CD4-positive, alpha-beta T cell (primary cell): ENCODE data around the gene MARCO. TPM values are rescaled to one million over a fixed set of nuclear protein-coding genes. Genes with fewer than 3 reads are reported as not detected.

Source experiments
- ATAC-seq: fragments of 200-7000 bp; cut with Tn5 transposase; one replicate; pipeline ENCODE4 v1.10.0; 2022; ENCODE audit warnings: mild to moderate bottlenecking; ENCODE audit not compliant: poor library complexity
- CTCF ChIA-PET: fragments of 350-600 bp; sonication (Branson Sonifier 250); formaldehyde crosslinking; loops from one replicate; lab custom pipeline; 2021; ENCODE audit warnings: antibody characterized with exemption, inconsistent platforms; lab: Charles Lee
- POLR2A ChIA-PET: fragments of 350-600 bp; sonication (Branson Sonifier 250); formaldehyde crosslinking; loops from one replicate; lab custom pipeline; 2021; ENCODE audit warnings: antibody characterized with exemption, inconsistent platforms; lab: Charles Lee
- DNase-seq, 14 experiments: peaks; one replicate each; pipeline ENCODE4 v3.0.0-alpha.2; 2013 to 2020; ENCODE audit warnings: mixed read lengths in 2 of 14
- H3K27ac ChIP-seq, 2 donors: one replicate each; pipeline versions ENCODE4 v1.5.1 to v1.7.0; 2013; ENCODE audit warnings: low read length in 2 of 2, low read depth in 1 of 2, mild to moderate bottlenecking in 1 of 2
- H3K27me3 ChIP-seq, 2 experiments: 1 replicate in 1 of 2; 2 replicates in 1 of 2; pipeline versions ENCODE4 v1.6.1 to v1.7.0; 2013; ENCODE audit warnings: low read length in 2 of 2, control low read depth in 1 of 2, mild to moderate bottlenecking in 1 of 2, moderate library complexity in 1 of 2; ENCODE audit not compliant: insufficient read depth in 2 of 2, control insufficient read depth in 1 of 2
- H3K36me3 ChIP-seq: one replicate; pipeline ENCODE4 v1.6.1; 2013; ENCODE audit warnings: low read length, control low read depth; ENCODE audit not compliant: insufficient read depth
- H3K4me1 ChIP-seq: one replicate; pipeline ENCODE4 v1.6.1; 2013; ENCODE audit warnings: low read length, control low read depth; ENCODE audit not compliant: insufficient read depth
- H3K4me3 ChIP-seq: one replicate; pipeline ENCODE4 v1.5.1; 2013; ENCODE audit warnings: mild to moderate bottlenecking, low read length, moderate library complexity
- H3K9me3 ChIP-seq, 2 experiments: 1 replicate in 1 of 2; 2 replicates in 1 of 2; pipeline versions ENCODE4 v1.6.1 to v1.7.0; 2013; ENCODE audit warnings: low read length in 2 of 2, mild to moderate bottlenecking in 2 of 2, control low read depth in 1 of 2, moderate library complexity in 1 of 2; ENCODE audit not compliant: control insufficient read depth in 1 of 2, insufficient read depth in 1 of 2
- H3K27ac Mint-ChIP-seq: one replicate; pipeline ENCODE4 v1.8.0; 2020; ENCODE audit warnings: mixed read lengths
- H3K27me3 Mint-ChIP-seq: one replicate; pipeline ENCODE4 v1.8.0; 2021; ENCODE audit warnings: mixed read lengths
- H3K36me3 Mint-ChIP-seq: one replicate; pipeline ENCODE4 v1.8.0; 2021; ENCODE audit warnings: low read depth, mixed read lengths
- H3K4me1 Mint-ChIP-seq: one replicate; pipeline ENCODE4 v1.8.0; 2021; ENCODE audit warnings: low read depth, mixed read lengths
- H3K4me3 Mint-ChIP-seq: one replicate; pipeline ENCODE4 v1.8.0; 2020; ENCODE audit warnings: mild to moderate bottlenecking, mixed read lengths
- H3K9me3 Mint-ChIP-seq: one replicate; pipeline ENCODE4 v1.8.0; 2020; ENCODE audit warnings: mixed read lengths
- CTCF ChIP-seq: fragments of 200-600 bp; IDR thresholded peaks from one replicate; pipeline ENCODE4 v1.8.0; 2022; ENCODE audit warnings: antibody characterized with exemption, mild to moderate bottlenecking
- intact Hi-C, 2 experiments: fragments of 100-400 bp; cut with DNase I in 1 of 2; cut with micrococcal nuclease in 1 of 2; formaldehyde crosslinking; loops; one replicate each; pipeline versions ENCODE4 v1.15.1 to v1.9.0; 2023 to 2025; cut with DNase I, micrococcal nuclease
- total RNA-seq, 174 experiments: library from RNA in 2 of 174; stranded (reverse) in 2 of 174; gene quantifications; one replicate each; pipeline ENCODE4 v1.2.3 and lab custom pipeline; 2021 to 2026

MARCO gene
- total RNA-seq, 2 experiments from 2014 or later = 0.22 TPM; not detected in 1

GRCh38 chr2:118954297-118955060 lies 12.5 kb downstream of the MARCO start:
- DNase-seq (peak in 3 of 14 experiments; percentile 26 to 61 (median 53)), ATAC-seq (no peak)
- peaks cover 0 to 3% of the 10 kb centered on the region in 2 experiments for H3K27me3 ChIP-seq
- intact Hi-C loops = no loop called here
- no peaks in the 10 kb centered on the region for H3K36me3 Mint-ChIP-seq
- H3K9me3 ChIP-seq = peaks cover 0 to 10% of the 10 kb centered on the region in 2 experiments
- H3K27ac ChIP-seq = no peak overlapping the region
- H3K4me1 Mint-ChIP-seq = no peaks in the 10 kb centered on the region
- H3K36me3 ChIP-seq = no peaks in the 10 kb centered on the region
- peaks cover 25% of the 10 kb centered on the region for H3K27me3 Mint-ChIP-seq
- no peaks in the 10 kb centered on the region for H3K4me1 ChIP-seq
- no peak overlapping the region for H3K4me3 ChIP-seq
- no peak overlapping the region for H3K4me3 Mint-ChIP-seq
- no peak overlapping the region for H3K27ac Mint-ChIP-seq
- TF ChIP-seq CTCF = no peak
- ChIA-PET POLR2A (no interaction called here), CTCF (no interaction called here)
- H3K9me3 Mint-ChIP-seq = peaks cover 21% of the 10 kb centered on the region

DNA sequence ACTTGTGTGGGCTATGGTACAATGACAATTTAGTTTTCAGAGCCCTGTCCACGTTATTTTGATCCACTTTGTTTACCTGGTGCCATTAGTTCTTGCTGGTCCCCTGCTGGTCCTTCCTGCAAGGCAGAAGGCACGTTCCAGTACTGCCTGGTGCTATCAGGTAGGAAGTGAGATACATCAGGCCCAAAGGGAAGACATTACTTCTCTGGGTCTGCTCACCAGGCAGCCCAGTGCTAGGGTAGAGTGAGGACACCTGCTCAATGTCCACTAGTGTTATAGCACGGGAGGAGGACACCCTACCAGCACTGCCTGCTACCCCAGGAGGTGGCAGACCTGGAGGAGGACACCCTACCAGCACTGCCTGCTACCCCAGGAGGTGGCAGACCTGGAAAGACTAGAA lies 23.7 kb downstream of the MARCO start:
- Histone ChIP-seq H3K4me1 (no peaks in the 10 kb centered on the region), H3K36me3 (no peaks in the 10 kb centered on the region), H3K9me3 (peaks cover 0 to 4% of the 10 kb centered on the region in 2 experiments), H3K27ac (no peak overlapping the region), H3K27me3 (no peaks in the 10 kb centered on the region), H3K4me3 (no peak overlapping the region)
- Mint-ChIP-seq H3K27ac (no peak overlapping the region), H3K4me3 (no peak overlapping the region), H3K9me3 (no peaks in the 10 kb centered on the region), H3K4me1 (no peaks in the 10 kb centered on the region), H3K36me3 (no peaks in the 10 kb centered on the region), H3K27me3 (no peaks in the 10 kb centered on the region)
- POLR2A ChIA-PET = interaction anchor here (0.6 kb wide), 1 partner anchor 18 kb away, joined by 3 read pairs; no protein-coding TSS in a partner anchor
- intact Hi-C loops = no loop called here
- no peak for TF ChIP-seq CTCF
- CTCF ChIA-PET = no interaction called here
- ATAC-seq = no peak
- DNase-seq = no peak

- CTCF ChIA-PET = no interaction called here
These were observed 25.3 kb downstream of the MARCO start for GRCh38 chr2:118967124-118967880.

More at GRCh38 chr2:118967124-118967880, 25.3 kb downstream of the MARCO start:
- no peak overlapping the region for H3K27ac ChIP-seq
- no peaks in the 10 kb centered on the region for H3K36me3 ChIP-seq
- no peak overlapping the region for H3K4me3 Mint-ChIP-seq
- no peaks in the 10 kb centered on the region for H3K27me3 ChIP-seq
- TF ChIP-seq CTCF = no peak
- H3K9me3 ChIP-seq = peaks cover 0 to 4% of the 10 kb centered on the region in 2 experiments
- POLR2A ChIA-PET = no interaction called here
- no peaks in the 10 kb centered on the region for H3K36me3 Mint-ChIP-seq
- ATAC-seq (no peak), DNase-seq (no peak)
- H3K4me1 ChIP-seq = peaks cover 4% of the 10 kb centered on the region
- no peak overlapping the region for H3K27ac Mint-ChIP-seq
- H3K4me1 Mint-ChIP-seq = no peaks in the 10 kb centered on the region
- H3K4me3 ChIP-seq = no peak overlapping the region
- no peaks in the 10 kb centered on the region for H3K9me3 Mint-ChIP-seq
- peaks cover 5% of the 10 kb centered on the region for H3K27me3 Mint-ChIP-seq
- intact Hi-C loops = no loop called here
